GM19463 (cell line): ENCODE results near the gene TJP1.
"Not testable (repeated sequence)": the region's sequence is repeated elsewhere in the genome, so short reads cannot be mapped to it uniquely, and the experiment has no call there.

ENCODE experiments used
- ATAC-seq: cut with Tn5 transposase; IDR thresholded peaks from one replicate; pipeline ENCODE4 v1.9.1; 2021; ENCODE audit warnings: mild to moderate bottlenecking, moderate library complexity; ENCODE audit not compliant: unreplicated experiment

Gene TJP1

GRCh38 chr15:29840054-29840453 lies 17.8 kb upstream of the TJP1 start:
- no peak for ATAC-seq

DNA sequence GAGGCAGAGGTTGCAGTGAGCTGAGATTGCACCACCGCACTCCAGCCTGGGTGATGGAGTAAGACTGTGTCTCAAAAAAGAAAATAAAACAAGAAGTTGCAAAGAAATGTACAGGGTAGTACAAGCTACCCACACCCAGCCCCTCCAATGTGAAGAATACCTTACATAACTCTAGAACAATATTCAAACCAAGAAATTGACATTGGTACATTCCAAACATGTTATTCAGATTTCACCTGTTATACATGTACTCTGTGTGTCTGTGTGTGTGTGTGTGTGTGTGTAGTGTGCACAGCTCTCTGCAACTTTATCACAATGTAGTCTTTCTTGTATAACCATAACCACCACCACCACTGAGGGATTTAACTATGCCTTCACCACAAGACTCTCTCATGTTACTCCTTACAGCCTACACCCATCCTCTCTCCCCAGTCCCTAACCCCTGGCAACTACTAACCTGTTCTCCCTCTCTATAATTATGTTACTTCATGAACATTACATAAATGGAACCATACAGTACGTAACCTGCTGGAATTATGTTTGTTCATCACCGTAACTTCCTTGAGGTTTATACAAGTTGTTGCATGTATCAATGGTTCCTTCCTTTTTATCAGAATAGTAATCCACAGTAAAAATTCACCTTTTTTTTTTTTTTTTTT lies 16.2 kb upstream of the TJP1 start:
- no peak for ATAC-seq

DNA sequence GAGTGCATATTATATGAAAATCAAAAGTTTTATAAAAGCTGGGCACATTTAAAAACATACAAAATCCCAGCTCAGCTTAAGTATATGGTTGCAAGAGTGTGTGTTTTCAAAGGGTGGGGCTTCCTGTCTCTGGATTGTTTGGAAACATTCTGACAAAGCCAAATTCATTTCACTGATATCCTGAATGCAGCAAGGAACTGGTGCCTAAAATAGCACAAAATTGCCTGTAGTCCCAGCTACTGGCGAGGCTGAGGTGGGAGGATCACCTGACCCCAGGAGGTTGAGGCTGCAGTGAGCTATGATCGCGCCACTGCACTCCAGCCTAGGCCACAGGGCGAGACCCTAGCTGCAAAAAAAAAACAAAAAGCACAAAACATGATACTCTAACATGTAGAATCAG lies 13.0 kb upstream of the TJP1 start:
- no peak for ATAC-seq

DNA sequence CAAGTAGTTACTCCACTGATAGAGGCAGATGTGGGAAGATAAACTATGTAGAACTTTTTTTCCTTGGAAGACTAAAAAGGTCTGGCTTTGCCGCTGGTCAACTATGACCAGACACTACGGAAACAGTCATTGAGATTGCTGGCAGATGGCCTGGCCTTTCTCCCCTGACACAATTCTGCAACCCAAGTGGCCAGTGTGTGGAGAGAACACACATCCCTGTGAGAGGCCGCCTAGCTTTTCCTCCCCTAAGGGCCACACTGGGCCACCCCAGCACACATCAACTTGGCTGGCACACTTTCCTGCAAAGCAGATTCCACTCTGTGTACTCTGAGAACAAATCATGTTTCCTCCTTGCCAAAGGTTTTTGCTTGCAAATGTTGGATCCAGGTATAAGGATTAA lies 10.4 kb upstream of the TJP1 start:
- no peak for ATAC-seq

- no peak for ATAC-seq
Observed at GRCh38 chr15:29826908-29827820, 4.9 kb upstream of the TJP1 start.

GRCh38 chr15:29825227-29825626 lies 3.0 kb upstream of the TJP1 start:
- no peak for ATAC-seq

GRCh38 chr15:29822684-29823459 lies 604 bp upstream of the TJP1 start:
- no peak for ATAC-seq

DNA sequence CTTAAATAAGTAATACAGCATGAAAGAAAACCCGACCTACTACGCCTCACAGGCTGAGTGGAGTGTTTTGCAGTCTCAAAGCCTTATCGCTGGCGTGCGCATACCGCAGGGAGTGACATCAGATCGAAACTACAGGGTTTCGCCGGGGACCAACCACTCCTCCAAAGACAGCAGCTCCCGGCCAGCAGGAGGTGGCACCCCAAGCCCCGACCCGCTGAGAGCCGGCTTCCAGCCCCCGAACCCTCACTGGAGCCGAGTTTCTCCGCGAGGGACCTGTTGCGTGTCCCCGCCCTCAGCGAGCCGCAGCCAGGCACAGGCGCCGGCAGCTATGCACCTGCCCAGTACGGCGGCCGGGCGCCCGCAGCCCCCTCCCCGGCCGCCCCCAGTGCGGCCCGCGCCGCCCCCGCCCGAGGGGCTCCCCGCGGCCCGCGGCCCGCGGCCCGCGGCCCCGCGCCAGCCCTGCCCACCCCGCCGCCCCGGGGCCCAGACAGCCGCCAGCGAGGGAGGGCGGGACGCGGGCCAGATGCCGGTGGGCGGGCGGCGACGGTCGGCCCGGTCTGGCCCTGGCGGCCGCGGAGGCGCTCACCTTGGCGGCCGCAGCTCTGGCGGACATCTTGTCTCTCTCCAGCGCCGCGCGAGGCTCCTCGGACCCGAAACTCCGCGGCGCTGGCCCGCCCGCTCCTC lies 710 bp downstream of the TJP1 start:
- peak; percentile 85 for ATAC-seq

- no peak for ATAC-seq
Observed at GRCh38 chr15:29820394-29821154, 1.7 kb downstream of the TJP1 start.

- no peak for ATAC-seq
Observed at GRCh38 chr15:29819979-29820378, 2.3 kb downstream of the TJP1 start.

GRCh38 chr15:29818141-29818540 lies 4.1 kb downstream of the TJP1 start:
- no peak for ATAC-seq

DNA sequence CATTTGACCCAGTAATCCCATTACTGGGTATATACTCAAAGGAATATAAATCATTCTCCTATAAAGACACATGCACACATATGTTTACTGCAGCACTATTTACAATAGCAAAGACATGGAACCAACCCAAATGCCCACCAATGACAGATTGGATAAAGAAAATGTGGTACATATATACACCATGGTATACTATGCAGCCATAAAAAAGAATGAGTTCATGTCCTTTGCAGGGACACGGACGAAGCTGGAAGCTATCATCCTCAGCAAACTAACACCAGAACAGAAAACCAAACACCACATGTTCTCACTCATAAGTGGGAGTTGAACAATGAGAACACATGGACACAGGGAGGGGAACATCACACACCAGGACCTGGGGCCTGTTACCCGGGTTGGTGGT lies 4.8 kb downstream of the TJP1 start:
- ATAC-seq: not testable (repeated sequence)

GRCh38 chr15:29815000-29815710 lies 7.1 kb downstream of the TJP1 start:
- ATAC-seq: no peak

- ATAC-seq: no peak
Observed at GRCh38 chr15:29813009-29813408, 9.3 kb downstream of the TJP1 start.

DNA sequence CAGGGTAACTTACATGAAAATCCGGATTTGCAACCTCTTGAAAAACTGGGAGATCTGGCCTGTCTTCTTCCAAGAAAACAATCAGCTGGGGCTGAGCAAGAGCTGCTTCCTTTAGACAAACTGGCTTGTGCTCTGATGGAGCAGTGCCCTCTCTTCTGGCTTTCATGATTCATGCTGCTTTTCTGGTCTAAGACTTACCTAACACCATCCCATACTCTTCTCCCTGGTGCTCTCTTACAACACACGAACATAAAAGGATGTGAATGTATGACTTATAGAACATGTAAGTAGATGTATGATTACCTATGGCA lies 9.9 kb downstream of the TJP1 start:
- ATAC-seq: no peak

DNA sequence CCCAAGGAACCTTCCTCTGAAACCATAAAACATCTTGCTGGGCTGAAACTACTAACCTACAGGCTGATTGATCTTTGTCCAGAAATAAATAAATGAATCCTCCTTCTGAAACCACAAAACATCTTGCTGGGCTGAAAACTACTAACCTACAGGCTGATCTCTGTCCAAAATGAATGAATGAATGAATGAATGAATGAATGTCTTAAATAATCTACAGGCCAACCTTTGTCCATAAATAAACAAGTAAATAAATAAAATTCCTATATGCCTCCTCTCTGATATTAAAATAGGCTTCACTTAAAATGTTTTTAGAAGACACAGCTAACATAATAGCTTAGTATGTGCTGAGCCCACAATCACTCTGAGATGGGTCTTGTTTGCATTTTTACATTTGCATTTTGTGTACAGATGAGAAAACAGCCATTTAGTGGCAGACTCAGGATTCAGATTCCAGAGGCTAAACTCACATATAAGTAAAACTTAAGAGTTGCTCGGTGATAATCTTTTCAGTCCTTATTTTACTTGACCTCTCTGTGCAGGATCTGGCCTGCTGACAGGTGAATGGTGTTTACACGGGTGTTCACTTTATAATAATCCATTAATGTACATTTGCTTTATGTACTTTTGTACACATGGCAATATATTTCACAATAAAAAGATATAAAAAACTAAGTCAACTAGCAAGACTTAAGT lies 10.4 kb downstream of the TJP1 start:
- no peak for ATAC-seq

GRCh38 chr15:29805708-29806104 lies 16.6 kb downstream of the TJP1 start:
- ATAC-seq: no peak

DNA sequence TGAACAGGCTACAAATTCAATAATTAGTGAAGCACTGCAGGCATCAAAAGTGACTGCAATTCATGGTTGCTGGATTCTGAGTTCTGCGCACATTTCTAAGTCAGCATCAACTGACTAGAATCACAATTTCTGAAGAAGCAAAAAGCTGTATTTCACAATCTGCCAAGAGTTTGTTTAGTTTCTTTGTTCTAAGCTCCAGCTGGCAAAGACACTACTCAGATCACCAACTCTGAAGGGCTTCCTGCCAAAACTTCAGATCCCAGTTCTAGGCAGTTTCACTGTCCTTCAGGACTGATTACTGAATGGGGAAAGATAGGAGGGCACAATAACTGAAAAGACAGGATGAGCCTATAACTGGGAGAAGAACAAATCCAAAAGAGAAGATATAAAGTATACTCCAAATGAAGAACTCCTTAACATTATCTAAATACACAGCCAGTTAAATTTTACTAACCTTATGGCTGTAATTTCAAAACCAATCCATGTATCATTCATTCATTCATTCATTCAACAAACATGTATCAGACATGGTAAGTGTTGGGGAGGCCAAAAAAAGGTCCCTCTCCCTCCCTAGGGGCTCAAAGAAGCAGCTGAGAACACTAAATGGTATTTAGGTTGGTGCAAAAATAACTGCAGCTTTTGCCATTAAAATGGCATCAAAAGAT lies 17.1 kb downstream of the TJP1 start:
- no peak for ATAC-seq

- ATAC-seq: no peak
Observed at GRCh38 chr15:29802411-29802810, 19.9 kb downstream of the TJP1 start.
